DOHH2 (cell line): Measurements from ENCODE around the gene SORD.
"Not testable (repeated sequence)": the region's sequence is repeated elsewhere in the genome, so short reads cannot be mapped to it uniquely, and the experiment has no call there.

Experiments
- H3F3A ChIP-seq: fragments of 200-600 bp; sonication (generic), shearing (Covaris generic); 2 replicates; pipeline ENCODE4 v1.6.0; 2016; ENCODE audit warnings: antibody characterized with exemption, mild to moderate bottlenecking; ENCODE audit not compliant: control insufficient read depth, insufficient read depth
- H3K27ac ChIP-seq: fragments of 200-600 bp; sonication (generic); 2 replicates; pipeline ENCODE4 v1.5.1; 2014; ENCODE audit warnings: low read depth, mild to moderate bottlenecking, low read length, moderate library complexity
- H3K27me3 ChIP-seq: fragments of 200-600 bp; sonication (generic); 2 replicates; pipeline ENCODE4 v1.6.1; 2014; ENCODE audit warnings: mild to moderate bottlenecking, low read length, mixed read lengths; ENCODE audit not compliant: control insufficient read depth
- H3K36me3 ChIP-seq: fragments of 200-600 bp; sonication (generic); 2 replicates; pipeline ENCODE4 v1.6.1; 2014; ENCODE audit warnings: mild to moderate bottlenecking, low read length, moderate library complexity, mixed read lengths; ENCODE audit not compliant: control insufficient read depth
- H3K4me1 ChIP-seq: fragments of 200-600 bp; sonication (generic); 2 replicates; pipeline ENCODE4 v1.6.1; 2014; ENCODE audit warnings: mild to moderate bottlenecking, low read length, mixed read lengths; ENCODE audit not compliant: control insufficient read depth
- H3K4me2 ChIP-seq: fragments of 200-600 bp; sonication (generic); 2 replicates; pipeline ENCODE4 v1.6.0; 2014; ENCODE audit warnings: mild to moderate bottlenecking, low read length, moderate library complexity
- H3K4me3 ChIP-seq: fragments of 200-600 bp; sonication (generic); 2 replicates; pipeline ENCODE4 v1.5.1; 2014; ENCODE audit warnings: mild to moderate bottlenecking, low read length, mixed read lengths
- H3K79me2 ChIP-seq: fragments of 200-600 bp; sonication (generic); 2 replicates; pipeline ENCODE4 v1.6.1; 2014; ENCODE audit warnings: mild to moderate bottlenecking, low read length, mixed read lengths; ENCODE audit not compliant: control insufficient read depth
- H3K9me2 ChIP-seq: fragments of 200-600 bp; sonication (generic); replicated peaks from 2 replicates; pipeline ENCODE4 v1.6.1; 2014; ENCODE audit warnings: mild to moderate bottlenecking, low read length, mixed read lengths; ENCODE audit not compliant: control insufficient read depth
- H3K9me3 ChIP-seq: fragments of 200-600 bp; sonication (generic); 2 replicates; pipeline ENCODE4 v1.6.1; 2014; ENCODE audit warnings: antibody characterized with exemption, low read length, mixed read lengths; ENCODE audit not compliant: control insufficient read depth, insufficient read depth
- H4K20me1 ChIP-seq: fragments of 200-600 bp; sonication (generic); 2 replicates; pipeline ENCODE4 v1.6.0; 2014; ENCODE audit warnings: low read depth, mild to moderate bottlenecking, antibody characterized with exemption, low read length, moderate library complexity; ENCODE audit not compliant: control insufficient read depth, insufficient read depth
- EZH2phosphoT487 ChIP-seq: fragments of 200-600 bp; sonication (generic); IDR thresholded peaks from 2 replicates; pipeline ENCODE4 v1.6.1; 2017; ENCODE audit warnings: borderline replicate concordance, mild to moderate bottlenecking, antibody characterized with exemption, low read length, moderate library complexity, mixed read lengths
- TF ChIP-seq, protein P1 (sequence below): fragments of 200-600 bp; sonication (generic); IDR thresholded peaks from one replicate; pipeline ENCODE4 v1.5.1; 2014; ENCODE audit warnings: antibody characterized with exemption, mild to moderate bottlenecking, low read depth, low read length; ENCODE audit not compliant: poor library complexity, severe bottlenecking

SORD gene

DNA sequence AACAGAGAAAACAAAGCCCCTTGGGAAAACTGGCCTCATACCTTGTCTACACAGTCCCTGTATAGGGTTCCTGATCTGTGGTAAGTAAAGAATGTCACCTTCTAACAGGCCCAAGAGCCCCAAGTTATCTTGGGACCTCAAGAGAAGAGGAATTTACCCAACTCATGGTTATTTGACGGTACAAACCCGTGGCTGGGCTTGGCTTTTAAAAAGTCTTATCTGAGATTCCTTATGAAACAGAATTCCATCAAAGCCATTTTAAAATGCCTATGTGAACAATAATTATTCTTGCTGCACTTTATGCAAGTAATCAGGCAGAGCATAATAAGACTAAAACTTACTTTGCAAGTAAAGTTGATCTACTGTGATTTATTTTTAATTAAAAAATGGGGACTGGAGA lies 13.9 kb upstream of the SORD start:
- Histone ChIP-seq H3F3A (no peaks in the 10 kb centered on the region), H3K27ac (no peak overlapping the region), H3K36me3 (no peaks in the 10 kb centered on the region), H3K79me2 (no peaks in the 10 kb centered on the region), H3K4me2 (no peak overlapping the region), H3K4me1 (no peaks in the 10 kb centered on the region), H3K9me3 (no peaks in the 10 kb centered on the region), H4K20me1 (no peaks in the 10 kb centered on the region), H3K4me3 (no peak overlapping the region), H3K27me3 (no peaks in the 10 kb centered on the region), H3K9me2 (no peaks in the 10 kb centered on the region)
- TF ChIP-seq, protein P1, sequence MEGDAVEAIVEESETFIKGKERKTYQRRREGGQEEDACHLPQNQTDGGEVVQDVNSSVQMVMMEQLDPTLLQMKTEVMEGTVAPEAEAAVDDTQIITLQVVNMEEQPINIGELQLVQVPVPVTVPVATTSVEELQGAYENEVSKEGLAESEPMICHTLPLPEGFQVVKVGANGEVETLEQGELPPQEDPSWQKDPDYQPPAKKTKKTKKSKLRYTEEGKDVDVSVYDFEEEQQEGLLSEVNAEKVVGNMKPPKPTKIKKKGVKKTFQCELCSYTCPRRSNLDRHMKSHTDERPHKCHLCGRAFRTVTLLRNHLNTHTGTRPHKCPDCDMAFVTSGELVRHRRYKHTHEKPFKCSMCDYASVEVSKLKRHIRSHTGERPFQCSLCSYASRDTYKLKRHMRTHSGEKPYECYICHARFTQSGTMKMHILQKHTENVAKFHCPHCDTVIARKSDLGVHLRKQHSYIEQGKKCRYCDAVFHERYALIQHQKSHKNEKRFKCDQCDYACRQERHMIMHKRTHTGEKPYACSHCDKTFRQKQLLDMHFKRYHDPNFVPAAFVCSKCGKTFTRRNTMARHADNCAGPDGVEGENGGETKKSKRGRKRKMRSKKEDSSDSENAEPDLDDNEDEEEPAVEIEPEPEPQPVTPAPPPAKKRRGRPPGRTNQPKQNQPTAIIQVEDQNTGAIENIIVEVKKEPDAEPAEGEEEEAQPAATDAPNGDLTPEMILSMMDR, result no peak
- TF ChIP-seq EZH2phosphoT487, result no peak

DNA sequence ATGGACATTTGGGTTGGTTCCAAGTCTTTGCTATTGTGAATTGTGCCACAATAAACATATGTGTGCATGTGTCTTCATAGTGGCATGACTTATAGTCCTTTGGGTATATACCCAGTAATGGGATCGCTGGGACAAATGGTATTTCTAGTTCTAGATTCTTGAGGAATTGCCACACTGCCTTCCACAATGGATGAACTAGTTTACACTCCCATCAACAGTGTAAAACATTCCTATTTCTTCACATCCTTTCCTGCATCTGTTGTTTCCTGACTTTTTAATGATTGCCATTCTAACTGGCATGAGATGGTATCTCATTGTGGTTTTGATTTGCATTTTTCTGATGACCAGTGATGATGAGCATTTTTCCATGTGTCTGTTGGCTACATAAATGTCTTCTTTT lies 7.9 kb upstream of the SORD start:
- H3K27ac ChIP-seq, H3K9me2 ChIP-seq, H3K4me1 ChIP-seq, H3K4me3 ChIP-seq, H4K20me1 ChIP-seq, H3K79me2 ChIP-seq, H3F3A ChIP-seq, H3K4me2 ChIP-seq, H3K36me3 ChIP-seq, H3K9me3 ChIP-seq, H3K27me3 ChIP-seq: not testable (repeated sequence)

DNA sequence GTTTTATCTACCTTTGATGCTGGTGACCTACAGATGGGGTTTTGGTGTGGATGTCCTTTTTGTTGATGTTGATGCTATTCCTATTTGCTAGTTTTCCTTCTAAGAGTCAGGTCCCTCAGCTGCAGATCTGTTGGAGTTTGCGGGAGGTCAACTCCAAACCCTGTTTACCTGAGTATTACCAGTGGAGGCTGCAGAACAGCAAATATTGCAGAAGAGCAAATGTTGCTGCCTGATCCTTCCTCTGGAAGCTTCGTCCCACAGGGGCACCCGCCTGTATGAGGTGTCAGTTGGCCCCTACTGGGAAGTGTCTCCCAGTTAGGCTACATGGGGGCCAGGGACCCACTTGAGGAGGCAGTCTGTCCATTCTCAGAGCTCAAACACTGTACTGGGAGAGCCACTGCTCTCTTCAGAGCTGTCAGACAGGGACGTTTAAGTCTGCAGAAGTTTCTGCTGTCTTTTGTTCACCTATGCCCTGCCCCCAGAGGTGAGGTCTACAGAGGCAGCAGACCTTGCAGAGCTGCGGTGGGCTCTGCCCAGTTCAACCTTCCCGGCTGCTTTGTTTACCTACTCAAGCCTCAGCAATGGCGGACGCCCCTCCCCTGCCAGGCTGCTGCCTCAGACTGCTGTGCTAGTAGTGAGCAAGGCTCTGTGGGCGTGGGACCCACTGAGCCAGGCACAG lies 2.6 kb upstream of the SORD start:
- not testable (repeated sequence) for H3K4me3 ChIP-seq, H3K9me2 ChIP-seq

DNA sequence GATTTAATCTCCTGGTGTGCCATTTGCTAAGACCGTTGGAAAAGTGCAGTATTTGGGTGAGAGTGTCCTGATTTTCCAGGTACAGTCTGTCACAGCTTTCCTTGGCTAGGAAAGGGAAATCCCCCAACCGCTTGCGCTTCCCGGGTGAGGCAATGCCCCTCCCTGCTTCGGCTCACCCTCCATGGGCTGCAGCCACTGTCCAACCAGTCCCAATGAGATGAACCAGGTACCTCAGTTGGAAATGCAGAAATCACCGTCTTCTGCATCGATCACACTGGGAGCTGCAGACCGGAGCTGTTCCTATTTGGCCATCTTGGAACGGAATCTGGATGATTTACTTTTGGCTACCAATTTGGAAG lies 2.1 kb upstream of the SORD start:
- H3K4me1 ChIP-seq, H3K27me3 ChIP-seq, H3F3A ChIP-seq, H3K4me3 ChIP-seq, H3K27ac ChIP-seq, H3K9me3 ChIP-seq, H3K79me2 ChIP-seq, H3K36me3 ChIP-seq, H3K4me2 ChIP-seq, H3K9me2 ChIP-seq, H4K20me1 ChIP-seq: not testable (repeated sequence)

More for the DNA sequence above, 2.6 kb upstream of the SORD start:
- not testable (repeated sequence) for H3F3A ChIP-seq, H4K20me1 ChIP-seq, H3K4me2 ChIP-seq, H3K79me2 ChIP-seq, H3K27me3 ChIP-seq, H3K36me3 ChIP-seq, H3K9me3 ChIP-seq, H3K27ac ChIP-seq, H3K4me1 ChIP-seq

DNA sequence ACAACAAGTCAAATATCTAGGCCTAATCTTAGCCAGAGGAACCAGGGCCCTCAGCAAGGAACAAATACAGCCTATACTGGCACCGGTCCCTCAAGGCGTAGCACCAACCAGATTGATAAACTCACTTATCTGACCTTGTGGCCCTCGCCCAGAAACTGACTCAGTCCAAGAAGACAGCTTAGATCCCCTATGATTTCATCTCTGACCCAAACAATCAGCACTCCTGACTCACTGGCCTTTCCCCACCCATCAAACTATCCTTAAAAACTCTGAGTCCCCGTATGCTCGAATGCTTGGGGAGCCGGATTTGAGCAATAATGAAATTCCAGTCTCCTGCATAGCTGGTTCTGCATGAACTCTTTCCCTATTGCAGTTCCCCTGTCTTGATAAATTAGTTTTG lies 1.6 kb upstream of the SORD start:
- Histone ChIP-seq H3F3A (no peaks in the 10 kb centered on the region), H3K9me2 (no peaks in the 10 kb centered on the region), H3K9me3 (no peaks in the 10 kb centered on the region), H3K4me1 (peaks cover 12% of the 10 kb centered on the region), H3K27ac (no peak overlapping the region), H4K20me1 (no peaks in the 10 kb centered on the region), H3K4me2 (no peak overlapping the region), H3K79me2 (no peaks in the 10 kb centered on the region), H3K4me3 (no peak overlapping the region), H3K36me3 (no peaks in the 10 kb centered on the region), H3K27me3 (no peaks in the 10 kb centered on the region)
- TF ChIP-seq EZH2phosphoT487, result no peak
- TF ChIP-seq, protein P1, result no peak
